HCT116 (cell line): ENCODE results near the gene ABCC9. TPM values are rescaled to one million over a fixed set of nuclear protein-coding genes. Genes with fewer than 3 reads are reported as not detected.

Experiments used
- ATAC-seq: fragments of 200-7000 bp; cut with Tn5 transposase; 2 replicates; pipeline ENCODE4 v1.9.1; 2020; ENCODE audit warnings: mild to moderate bottlenecking, moderate library complexity
- BruUV-seq: library from RNA; stranded (reverse); fragments of 400-500 nt; replicated peaks from 2 replicates; lab custom pipeline; 2021; lab: Mats Ljungman, UMichigan
- CTCF ChIA-PET: fragments of 300-600 bp; sonication (Branson Sonifier 250); formaldehyde crosslinking; loops from one replicate; lab custom pipeline; 2021; ENCODE audit warnings: antibody characterized with exemption; lab: Charles Lee
- POLR2A ChIA-PET: fragments of 300-600, 350-600 bp; sonication (Branson Sonifier 250); formaldehyde crosslinking; loops from one replicate; lab custom pipeline; 2021; ENCODE audit warnings: antibody characterized with exemption; lab: Charles Lee
- RAD21 ChIA-PET, 2 experiments: fragments of 300-600 bp; sonication (Branson Sonifier 250); formaldehyde crosslinking; loops; one replicate each; lab custom pipeline; 2023; ENCODE audit warnings: low total read pairs in 2 of 2; ENCODE audit not compliant: uncharacterized antibody in 2 of 2, unreplicated experiment in 2 of 2, low non-redundant PET in 1 of 2; lab: Charles Lee
- DNase-seq: peaks from one replicate; pipeline ENCODE4 v3.0.0-alpha.2; 2010; ENCODE audit warnings: low read depth, low spot score
- H2AFZ ChIP-seq: fragments of 200-600 bp; shearing (Covaris generic), sonication (generic); 2 replicates; pipeline ENCODE4 v1.6.1; 2017; ENCODE audit warnings: low read depth, mixed run types, mixed read lengths, antibody characterized with exemption, low read length; ENCODE audit not compliant: poor library complexity, severe bottlenecking
- H3K27ac ChIP-seq: 2 replicates; pipeline ENCODE4 v1.5.1; 2012; ENCODE audit warnings: low read depth, low read length
- H3K27me3 ChIP-seq: fragments of 200-600 bp; sonication (generic); 2 replicates; pipeline ENCODE4 v1.6.1; 2016; ENCODE audit warnings: mixed run types, low read length, mixed read lengths; ENCODE audit not compliant: insufficient read depth
- H3K36me3 ChIP-seq, 2 experiments: fragments of 200-500 bp in 1 of 2; fragments of 200-600 bp in 1 of 2; sonication (Bioruptor generic) in 1 of 2; sonication (generic) in 1 of 2; 2 replicates each; pipeline versions ENCODE4 v1.5.1 to v1.6.1; 2014 to 2016; ENCODE audit warnings: low read length in 2 of 2, inconsistent platforms in 1 of 2, mixed read lengths in 1 of 2, mixed run types in 1 of 2; ENCODE audit not compliant: insufficient read depth in 2 of 2, control insufficient read depth in 1 of 2
- H3K4me1 ChIP-seq, 2 experiments: fragments of 200-600 bp in 1 of 2; sonication (generic) in 1 of 2; 2 replicates each; pipeline versions ENCODE4 v1.5.1 to v1.6.1; 2012 to 2017; ENCODE audit warnings: low read length in 2 of 2, inconsistent platforms in 1 of 2, mild to moderate bottlenecking in 1 of 2, mixed read lengths in 1 of 2, mixed run types in 1 of 2, moderate library complexity in 1 of 2; ENCODE audit not compliant: insufficient read depth in 2 of 2, control insufficient read depth in 1 of 2
- H3K4me2 ChIP-seq: fragments of 200-600 bp; sonication (generic); 2 replicates; pipeline ENCODE4 v1.6.1; 2017; ENCODE audit warnings: mixed run types, low read length, mixed read lengths
- H3K4me3 ChIP-seq, 2 experiments: fragments of 200-600 bp in 1 of 2; sonication (generic) in 1 of 2; replicated peaks in 1 of 2; 2 replicates each; pipeline ENCODE4 v1.5.1; 2011 to 2016; ENCODE audit warnings: low read length in 2 of 2, control low read depth in 1 of 2, low read depth in 1 of 2, mild to moderate bottlenecking in 1 of 2, mixed read lengths in 1 of 2, mixed run types in 1 of 2
- H3K79me2 ChIP-seq: fragments of 200-600 bp; sonication (generic); 2 replicates; pipeline ENCODE4 v1.6.1; 2017; ENCODE audit warnings: mild to moderate bottlenecking, mixed run types, low read length, moderate library complexity, mixed read lengths; ENCODE audit not compliant: insufficient read depth
- H3K9ac ChIP-seq: fragments of 200-600 bp; sonication (generic); 2 replicates; pipeline ENCODE4 v1.6.1; 2016; ENCODE audit warnings: low read length, mixed read lengths
- H3K9me2 ChIP-seq: fragments of 200-600 bp; sonication (generic), shearing (Covaris generic); 2 replicates; pipeline ENCODE4 v1.6.1; 2017; ENCODE audit warnings: mixed run types, mild to moderate bottlenecking, moderate library complexity; ENCODE audit not compliant: insufficient read depth
- H3K9me3 ChIP-seq, 2 experiments: fragments of 200-500 bp in 1 of 2; fragments of 200-600 bp in 1 of 2; sonication (Bioruptor generic) in 1 of 2; sonication (generic) in 1 of 2; 2 replicates each; pipeline ENCODE4 v1.6.1; 2014 to 2017; ENCODE audit warnings: low read length in 2 of 2, mixed read lengths in 2 of 2, inconsistent platforms in 1 of 2, low read depth in 1 of 2, mild to moderate bottlenecking in 1 of 2, mixed run types in 1 of 2, moderate library complexity in 1 of 2; ENCODE audit not compliant: control insufficient read depth in 1 of 2, insufficient read depth in 1 of 2
- H4K20me1 ChIP-seq: fragments of 200-600 bp; sonication (generic), shearing (Covaris generic); 2 replicates; pipeline ENCODE4 v1.6.1; 2017; ENCODE audit warnings: mixed run types, mild to moderate bottlenecking, moderate library complexity; ENCODE audit not compliant: insufficient read depth
- CBX3 ChIP-seq: IDR thresholded peaks from 2 replicates; pipeline ENCODE4 v1.6.1; 2012; ENCODE audit warnings: low read depth
- EGR1 ChIP-seq: IDR thresholded peaks from 2 replicates; pipeline ENCODE4 v1.6.1; 2012; ENCODE audit warnings: low read depth
- EZH2 ChIP-seq: fragments of 200-600 bp; sonication (generic); IDR thresholded peaks from 2 replicates; pipeline ENCODE4 v1.6.1; 2017; ENCODE audit warnings: antibody characterized with exemption, mixed run types
- EZH2phosphoT487 ChIP-seq: fragments of 200-600 bp; IDR thresholded peaks from 2 replicates; pipeline ENCODE4 v1.6.1; 2018; ENCODE audit warnings: antibody characterized with exemption, borderline replicate concordance
- FOSL1 ChIP-seq: IDR thresholded peaks from 2 replicates; pipeline ENCODE4 v1.6.1; 2012; ENCODE audit warnings: low read depth
- JUND ChIP-seq: IDR thresholded peaks from 2 replicates; pipeline ENCODE4 v1.6.1; 2012
- POLR2A ChIP-seq: IDR thresholded peaks from 2 replicates; pipeline ENCODE4 v1.7.0; 2011; ENCODE audit warnings: borderline replicate concordance; ENCODE audit not compliant: insufficient read depth, insufficient read length; ENCODE audit errors: extremely low read depth
- SP1 ChIP-seq: IDR thresholded peaks from 2 replicates; pipeline ENCODE4 v1.6.1; 2012; ENCODE audit warnings: low read depth
- SRF ChIP-seq: IDR thresholded peaks from 2 replicates; pipeline ENCODE4 v1.6.1; 2012; ENCODE audit warnings: low read depth
- TCF7L2 ChIP-seq: IDR thresholded peaks from 2 replicates; pipeline ENCODE4 v1.7.0; 2011; ENCODE audit warnings: borderline replicate concordance, inconsistent platforms; ENCODE audit not compliant: insufficient read depth, insufficient read length; ENCODE audit errors: extremely low read depth
- YY1 ChIP-seq: IDR thresholded peaks from 2 replicates; pipeline ENCODE4 v1.6.1; 2011; ENCODE audit warnings: low read length, low read depth, moderate library complexity, mild to moderate bottlenecking; ENCODE audit not compliant: insufficient replicate concordance; ENCODE audit errors: extremely low read depth
- ZFX ChIP-seq: fragments of 450-650 bp; IDR thresholded peaks from 2 replicates; pipeline ENCODE4 v1.6.1; 2017
- ZNF274 ChIP-seq: fragments of 200-500 bp; sonication (Bioruptor generic); IDR thresholded peaks from 2 replicates; pipeline ENCODE4 v1.6.1; 2014; ENCODE audit warnings: mild to moderate bottlenecking, low read depth, low read length, inconsistent platforms
- intact Hi-C: fragments of 100-400 bp; cut with micrococcal nuclease; formaldehyde crosslinking; loops from 2 replicates; pipeline ENCODE4 v1.10.0; 2022
- total RNA-seq: library from RNA; stranded (reverse); gene quantifications from one replicate; pipeline ENCODE4 v1.2.1, GENCODE V29; 2021; ENCODE audit not compliant: unreplicated experiment
- TF ChIP-seq, protein P1 (sequence below): IDR thresholded peaks from 2 replicates; pipeline ENCODE4 v1.6.1; 2012; ENCODE audit warnings: low read depth
- TF ChIP-seq, protein P2 (sequence below): IDR thresholded peaks from 2 replicates; pipeline ENCODE4 v1.6.1; 2011; ENCODE audit warnings: mild to moderate bottlenecking, low read length, moderate library complexity; ENCODE audit not compliant: insufficient replicate concordance; ENCODE audit errors: extremely low read depth
- TF ChIP-seq, protein P3 (sequence below), 3 experiments: fragments of 200-600 bp in 1 of 3; sonication (generic) in 1 of 3; IDR thresholded peaks in 2 of 3; conservative IDR thresholded peaks in 1 of 3; 2 replicates each; pipeline ENCODE4 v1.5.1; 2012 to 2017; ENCODE audit warnings: low read depth in 2 of 3, low read length in 2 of 3, antibody characterized with exemption in 1 of 3, borderline replicate concordance in 1 of 3, control low read depth in 1 of 3, mild to moderate bottlenecking in 1 of 3, mixed read lengths in 1 of 3, mixed run types in 1 of 3, moderate library complexity in 1 of 3; ENCODE audit not compliant: insufficient read depth in 1 of 3

ABCC9 gene
- total RNA-seq, 1 experiment from 2014 or later, result 0.05 TPM

DNA sequence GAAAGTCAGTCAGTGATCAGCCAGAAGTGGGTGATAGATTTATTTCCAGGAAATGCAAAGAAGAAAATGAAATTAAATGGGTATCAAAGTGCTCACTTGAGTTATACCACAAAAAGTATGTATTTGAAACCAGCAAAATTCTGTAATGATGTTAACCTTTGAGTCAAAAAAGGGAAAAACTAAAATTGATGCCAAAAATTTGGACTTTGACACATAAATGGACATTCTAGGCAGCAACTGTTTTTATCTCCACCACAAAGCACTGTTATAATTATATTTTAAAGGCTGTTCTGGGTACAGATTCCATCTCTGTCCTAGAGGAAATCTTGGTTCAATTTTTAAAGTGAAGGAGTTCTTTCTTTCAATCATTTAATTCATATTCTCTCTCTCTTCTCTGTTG is 135.0 kb downstream of the ABCC9 start:
- POLR2A ChIA-PET, result no interaction called here
- no peak overlapping the region for H3K9ac ChIP-seq
- RAD21 ChIA-PET, result no interaction called here
- DNase-seq, result no peak
- H3K4me3 ChIP-seq, result no peak overlapping the region
- H3K4me2 ChIP-seq, result no peak overlapping the region
- no peaks in the 10 kb centered on the region for H3K9me2 ChIP-seq
- no peaks in the 10 kb centered on the region for H3K27me3 ChIP-seq
- TF ChIP-seq CBX3 (no peak), ZFX (no peak), EZH2 (no peak), POLR2A (no peak), EGR1 (no peak), JUND (no peak), FOSL1 (no peak), EZH2phosphoT487 (no peak), SP1 (no peak), TCF7L2 (no peak), ZNF274 (no peak), YY1 (no peak), SRF (no peak)
- TF ChIP-seq, protein P1, sequence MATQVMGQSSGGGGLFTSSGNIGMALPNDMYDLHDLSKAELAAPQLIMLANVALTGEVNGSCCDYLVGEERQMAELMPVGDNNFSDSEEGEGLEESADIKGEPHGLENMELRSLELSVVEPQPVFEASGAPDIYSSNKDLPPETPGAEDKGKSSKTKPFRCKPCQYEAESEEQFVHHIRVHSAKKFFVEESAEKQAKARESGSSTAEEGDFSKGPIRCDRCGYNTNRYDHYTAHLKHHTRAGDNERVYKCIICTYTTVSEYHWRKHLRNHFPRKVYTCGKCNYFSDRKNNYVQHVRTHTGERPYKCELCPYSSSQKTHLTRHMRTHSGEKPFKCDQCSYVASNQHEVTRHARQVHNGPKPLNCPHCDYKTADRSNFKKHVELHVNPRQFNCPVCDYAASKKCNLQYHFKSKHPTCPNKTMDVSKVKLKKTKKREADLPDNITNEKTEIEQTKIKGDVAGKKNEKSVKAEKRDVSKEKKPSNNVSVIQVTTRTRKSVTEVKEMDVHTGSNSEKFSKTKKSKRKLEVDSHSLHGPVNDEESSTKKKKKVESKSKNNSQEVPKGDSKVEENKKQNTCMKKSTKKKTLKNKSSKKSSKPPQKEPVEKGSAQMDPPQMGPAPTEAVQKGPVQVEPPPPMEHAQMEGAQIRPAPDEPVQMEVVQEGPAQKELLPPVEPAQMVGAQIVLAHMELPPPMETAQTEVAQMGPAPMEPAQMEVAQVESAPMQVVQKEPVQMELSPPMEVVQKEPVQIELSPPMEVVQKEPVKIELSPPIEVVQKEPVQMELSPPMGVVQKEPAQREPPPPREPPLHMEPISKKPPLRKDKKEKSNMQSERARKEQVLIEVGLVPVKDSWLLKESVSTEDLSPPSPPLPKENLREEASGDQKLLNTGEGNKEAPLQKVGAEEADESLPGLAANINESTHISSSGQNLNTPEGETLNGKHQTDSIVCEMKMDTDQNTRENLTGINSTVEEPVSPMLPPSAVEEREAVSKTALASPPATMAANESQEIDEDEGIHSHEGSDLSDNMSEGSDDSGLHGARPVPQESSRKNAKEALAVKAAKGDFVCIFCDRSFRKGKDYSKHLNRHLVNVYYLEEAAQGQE, result no peak
- TF ChIP-seq, protein P2, sequence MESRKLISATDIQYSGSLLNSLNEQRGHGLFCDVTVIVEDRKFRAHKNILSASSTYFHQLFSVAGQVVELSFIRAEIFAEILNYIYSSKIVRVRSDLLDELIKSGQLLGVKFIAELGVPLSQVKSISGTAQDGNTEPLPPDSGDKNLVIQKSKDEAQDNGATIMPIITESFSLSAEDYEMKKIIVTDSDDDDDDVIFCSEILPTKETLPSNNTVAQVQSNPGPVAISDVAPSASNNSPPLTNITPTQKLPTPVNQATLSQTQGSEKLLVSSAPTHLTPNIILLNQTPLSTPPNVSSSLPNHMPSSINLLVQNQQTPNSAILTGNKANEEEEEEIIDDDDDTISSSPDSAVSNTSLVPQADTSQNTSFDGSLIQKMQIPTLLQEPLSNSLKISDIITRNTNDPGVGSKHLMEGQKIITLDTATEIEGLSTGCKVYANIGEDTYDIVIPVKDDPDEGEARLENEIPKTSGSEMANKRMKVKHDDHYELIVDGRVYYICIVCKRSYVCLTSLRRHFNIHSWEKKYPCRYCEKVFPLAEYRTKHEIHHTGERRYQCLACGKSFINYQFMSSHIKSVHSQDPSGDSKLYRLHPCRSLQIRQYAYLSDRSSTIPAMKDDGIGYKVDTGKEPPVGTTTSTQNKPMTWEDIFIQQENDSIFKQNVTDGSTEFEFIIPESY, result no peak
- TF ChIP-seq, protein P3, sequence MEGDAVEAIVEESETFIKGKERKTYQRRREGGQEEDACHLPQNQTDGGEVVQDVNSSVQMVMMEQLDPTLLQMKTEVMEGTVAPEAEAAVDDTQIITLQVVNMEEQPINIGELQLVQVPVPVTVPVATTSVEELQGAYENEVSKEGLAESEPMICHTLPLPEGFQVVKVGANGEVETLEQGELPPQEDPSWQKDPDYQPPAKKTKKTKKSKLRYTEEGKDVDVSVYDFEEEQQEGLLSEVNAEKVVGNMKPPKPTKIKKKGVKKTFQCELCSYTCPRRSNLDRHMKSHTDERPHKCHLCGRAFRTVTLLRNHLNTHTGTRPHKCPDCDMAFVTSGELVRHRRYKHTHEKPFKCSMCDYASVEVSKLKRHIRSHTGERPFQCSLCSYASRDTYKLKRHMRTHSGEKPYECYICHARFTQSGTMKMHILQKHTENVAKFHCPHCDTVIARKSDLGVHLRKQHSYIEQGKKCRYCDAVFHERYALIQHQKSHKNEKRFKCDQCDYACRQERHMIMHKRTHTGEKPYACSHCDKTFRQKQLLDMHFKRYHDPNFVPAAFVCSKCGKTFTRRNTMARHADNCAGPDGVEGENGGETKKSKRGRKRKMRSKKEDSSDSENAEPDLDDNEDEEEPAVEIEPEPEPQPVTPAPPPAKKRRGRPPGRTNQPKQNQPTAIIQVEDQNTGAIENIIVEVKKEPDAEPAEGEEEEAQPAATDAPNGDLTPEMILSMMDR (IDR thresholded peaks at IDR 0.05 in 2 of 3, conservative IDR thresholded peaks at IDR 0.05 in 1 of 3; ENCODE audit: borderline replicate concordance in 1 of 3, insufficient read depth in 1 of 3, low read depth in 2 of 3, low read length in 2 of 3), result no peak
- H3K4me1 ChIP-seq, result no peaks in the 10 kb centered on the region
- CTCF ChIA-PET, result no interaction called here
- no peak for ATAC-seq
- no peaks in the 10 kb centered on the region for H3K36me3 ChIP-seq
- no peak overlapping the region for H2AFZ ChIP-seq
- H3K79me2 ChIP-seq, result no peaks in the 10 kb centered on the region
- intact Hi-C loops, result no loop called here
- H4K20me1 ChIP-seq, result no peaks in the 10 kb centered on the region
- H3K9me3 ChIP-seq, result no peaks in the 10 kb centered on the region
- no TSS peak for BruUV-seq
- no peak overlapping the region for H3K27ac ChIP-seq
